Heart left ventricle (tissue), 13 donors: ENCODE measurements around the gene PNPLA2.

ENCODE experiments used
- POLR2A ChIP-seq, 2 donors: fragments of 450-650 bp; IDR thresholded peaks; one replicate each; pipeline ENCODE4 v1.6.1; 2017; ENCODE audit warnings: antibody characterized with exemption in 2 of 2, mild to moderate bottlenecking in 2 of 2, moderate library complexity in 2 of 2
- TF ChIP-seq, protein P1 (sequence below), 12 donors: fragments of 200-600 bp; sonication (generic) in 4 of 12; IDR thresholded peaks; one replicate each; pipeline versions ENCODE4 v1.5.0 to v1.8.0; 2018 to 2022; ENCODE audit warnings: antibody characterized with exemption in 12 of 12, mild to moderate bottlenecking in 5 of 12
- donor health status: ischemic (EF 13 %, LVEDD 7.1; RV severe dilation, severe dysfunction).
- donor health status: DM: no; HTN: yes; CAD: no.
- donor health status: DM: no; HTN: no; CAD: no.
- donor health status: ischemic (EF 25% LVEDD 6.9; RV normal size, moderate dysfunction).
- donor health status: ischemic (EF 25% LVEDD 5.7; RV mildly dilated, moderate dysfunction).
- donor health status: ischemic (EF 35%, LVEDD 5.7; RV mildly dilated, moderate dysfunction).
- donor health status: nonischemic (EF 11% LVEDD 7.7; RV severe dilation, severe dysfunction).
- donor health status: DM: yes; HTN: yes; CAD: no.
- donor health status: PGD.
- donor health status: ischemic (EF 29% LVEDD 5.4; RV normal size, mild dysfunction).
- donor health status: nonischemic (EF 23%, LVEDD 6.1; RV moderate dilation, normal function).

DNA sequence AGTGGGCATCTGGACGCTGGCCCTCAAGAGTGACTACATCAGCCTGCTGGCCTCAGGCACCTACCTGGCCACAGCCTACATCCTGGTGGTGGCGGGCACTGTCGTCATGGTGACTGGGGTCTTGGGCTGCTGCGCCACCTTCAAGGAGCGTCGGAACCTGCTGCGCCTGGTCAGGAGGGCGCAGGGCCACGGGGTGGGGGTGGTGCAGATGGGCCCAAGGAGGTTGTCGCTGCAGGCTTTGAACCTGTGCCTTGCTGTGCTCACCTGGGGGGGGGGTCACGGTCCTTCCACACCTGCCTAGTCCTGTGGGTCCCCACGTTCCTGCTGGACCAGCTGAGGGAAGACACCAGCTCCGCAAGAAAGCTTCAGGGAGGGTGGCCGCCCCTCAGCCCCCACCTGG, 17.6 kb downstream of the PNPLA2 start:
- TF ChIP-seq, protein P1, sequence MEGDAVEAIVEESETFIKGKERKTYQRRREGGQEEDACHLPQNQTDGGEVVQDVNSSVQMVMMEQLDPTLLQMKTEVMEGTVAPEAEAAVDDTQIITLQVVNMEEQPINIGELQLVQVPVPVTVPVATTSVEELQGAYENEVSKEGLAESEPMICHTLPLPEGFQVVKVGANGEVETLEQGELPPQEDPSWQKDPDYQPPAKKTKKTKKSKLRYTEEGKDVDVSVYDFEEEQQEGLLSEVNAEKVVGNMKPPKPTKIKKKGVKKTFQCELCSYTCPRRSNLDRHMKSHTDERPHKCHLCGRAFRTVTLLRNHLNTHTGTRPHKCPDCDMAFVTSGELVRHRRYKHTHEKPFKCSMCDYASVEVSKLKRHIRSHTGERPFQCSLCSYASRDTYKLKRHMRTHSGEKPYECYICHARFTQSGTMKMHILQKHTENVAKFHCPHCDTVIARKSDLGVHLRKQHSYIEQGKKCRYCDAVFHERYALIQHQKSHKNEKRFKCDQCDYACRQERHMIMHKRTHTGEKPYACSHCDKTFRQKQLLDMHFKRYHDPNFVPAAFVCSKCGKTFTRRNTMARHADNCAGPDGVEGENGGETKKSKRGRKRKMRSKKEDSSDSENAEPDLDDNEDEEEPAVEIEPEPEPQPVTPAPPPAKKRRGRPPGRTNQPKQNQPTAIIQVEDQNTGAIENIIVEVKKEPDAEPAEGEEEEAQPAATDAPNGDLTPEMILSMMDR (IDR thresholded peaks at IDR 0.05), result no peak
- TF ChIP-seq POLR2A (IDR thresholded peaks at IDR 0.05), result no peak
